Left forelimb (tissue), 1 donor: ENCODE data around the gene SDR42E2.
"Not testable (repeated sequence)": the region's sequence is repeated elsewhere in the genome, so short reads cannot be mapped to it uniquely, and the experiment has no call there.

Source experiments
- DNase-seq: peaks from one replicate; pipeline ENCODE4 v3.0.0-alpha.2; 2018; ENCODE audit warnings: low spot score

The SDR42E2 gene

GRCh38 chr16:22161999-22162655, at the start of gene SDR42E2:
TSS of gene SDR42E2 (plus strand) at chr16:22162506. CDS start at chr16:22165583, 3,077 bp downstream.
- DNase-seq, result no peak

- no peak for DNase-seq
Observed at GRCh38 chr16:22116095-22116700, 46.1 kb upstream of the SDR42E2 start.

GRCh38 chr16:22117609-22118008, 44.7 kb upstream of the SDR42E2 start:
- no peak for DNase-seq

- no peak for DNase-seq
Observed at GRCh38 chr16:22120440-22120839, 41.9 kb upstream of the SDR42E2 start.

- DNase-seq, result no peak
Observed at GRCh38 chr16:22122239-22122638, 40.1 kb upstream of the SDR42E2 start.

- no peak for DNase-seq
Observed at GRCh38 chr16:22123146-22123545, 39.2 kb upstream of the SDR42E2 start.

GRCh38 chr16:22123759-22124490, 38.4 kb upstream of the SDR42E2 start:
- DNase-seq, result no peak

- no peak for DNase-seq
Observed at GRCh38 chr16:22124583-22125284, 37.6 kb upstream of the SDR42E2 start.

GRCh38 chr16:22126037-22126558, 36.2 kb upstream of the SDR42E2 start:
- no peak for DNase-seq

- DNase-seq, result not testable (repeated sequence)
Observed at GRCh38 chr16:22128537-22128936, 33.8 kb upstream of the SDR42E2 start.

GRCh38 chr16:22130528-22130927, 31.8 kb upstream of the SDR42E2 start:
- DNase-seq, result no peak

- DNase-seq, result no peak
Observed at GRCh38 chr16:22132801-22133200, 29.5 kb upstream of the SDR42E2 start.

- no peak for DNase-seq
Observed at GRCh38 chr16:22138482-22138881, 23.8 kb upstream of the SDR42E2 start.

GRCh38 chr16:22139008-22139407, 23.3 kb upstream of the SDR42E2 start:
- DNase-seq, result no peak

GRCh38 chr16:22139732-22140131, 22.6 kb upstream of the SDR42E2 start:
- no peak for DNase-seq

GRCh38 chr16:22141767-22142166, 20.5 kb upstream of the SDR42E2 start:
- DNase-seq, result no peak

- DNase-seq, result no peak
Observed at GRCh38 chr16:22144520-22144919, 17.8 kb upstream of the SDR42E2 start.

- no peak for DNase-seq
Observed at GRCh38 chr16:22147853-22148252, 14.5 kb upstream of the SDR42E2 start.

- no peak for DNase-seq
Observed at GRCh38 chr16:22151246-22151998, 10.9 kb upstream of the SDR42E2 start.

- DNase-seq, result no peak
Observed at GRCh38 chr16:22152316-22152715, 10.0 kb upstream of the SDR42E2 start.

- DNase-seq, result not testable (repeated sequence)
Observed at GRCh38 chr16:22153078-22153477, 9.2 kb upstream of the SDR42E2 start.

- DNase-seq, result no peak
Observed at GRCh38 chr16:22161401-22161800, 905 bp upstream of the SDR42E2 start.
